DOHH2 (cell line): ENCODE results near the gene POLN.

Source experiments
- H3F3A ChIP-seq: fragments of 200-600 bp; sonication (generic), shearing (Covaris generic); 2 replicates; pipeline ENCODE4 v1.6.0; 2016; ENCODE audit warnings: antibody characterized with exemption, mild to moderate bottlenecking; ENCODE audit not compliant: control insufficient read depth, insufficient read depth
- H3K27ac ChIP-seq: fragments of 200-600 bp; sonication (generic); 2 replicates; pipeline ENCODE4 v1.5.1; 2014; ENCODE audit warnings: low read depth, mild to moderate bottlenecking, low read length, moderate library complexity
- H3K27me3 ChIP-seq: fragments of 200-600 bp; sonication (generic); 2 replicates; pipeline ENCODE4 v1.6.1; 2014; ENCODE audit warnings: mild to moderate bottlenecking, low read length, mixed read lengths; ENCODE audit not compliant: control insufficient read depth
- H3K36me3 ChIP-seq: fragments of 200-600 bp; sonication (generic); 2 replicates; pipeline ENCODE4 v1.6.1; 2014; ENCODE audit warnings: mild to moderate bottlenecking, low read length, moderate library complexity, mixed read lengths; ENCODE audit not compliant: control insufficient read depth
- H3K4me1 ChIP-seq: fragments of 200-600 bp; sonication (generic); 2 replicates; pipeline ENCODE4 v1.6.1; 2014; ENCODE audit warnings: mild to moderate bottlenecking, low read length, mixed read lengths; ENCODE audit not compliant: control insufficient read depth
- H3K4me2 ChIP-seq: fragments of 200-600 bp; sonication (generic); 2 replicates; pipeline ENCODE4 v1.6.0; 2014; ENCODE audit warnings: mild to moderate bottlenecking, low read length, moderate library complexity
- H3K4me3 ChIP-seq: fragments of 200-600 bp; sonication (generic); 2 replicates; pipeline ENCODE4 v1.5.1; 2014; ENCODE audit warnings: mild to moderate bottlenecking, low read length, mixed read lengths
- H3K79me2 ChIP-seq: fragments of 200-600 bp; sonication (generic); 2 replicates; pipeline ENCODE4 v1.6.1; 2014; ENCODE audit warnings: mild to moderate bottlenecking, low read length, mixed read lengths; ENCODE audit not compliant: control insufficient read depth
- H3K9me2 ChIP-seq: fragments of 200-600 bp; sonication (generic); replicated peaks from 2 replicates; pipeline ENCODE4 v1.6.1; 2014; ENCODE audit warnings: mild to moderate bottlenecking, low read length, mixed read lengths; ENCODE audit not compliant: control insufficient read depth
- H3K9me3 ChIP-seq: fragments of 200-600 bp; sonication (generic); 2 replicates; pipeline ENCODE4 v1.6.1; 2014; ENCODE audit warnings: antibody characterized with exemption, low read length, mixed read lengths; ENCODE audit not compliant: control insufficient read depth, insufficient read depth
- H4K20me1 ChIP-seq: fragments of 200-600 bp; sonication (generic); 2 replicates; pipeline ENCODE4 v1.6.0; 2014; ENCODE audit warnings: low read depth, mild to moderate bottlenecking, antibody characterized with exemption, low read length, moderate library complexity; ENCODE audit not compliant: control insufficient read depth, insufficient read depth
- CTCF ChIP-seq: fragments of 200-600 bp; sonication (generic); IDR thresholded peaks from one replicate; pipeline ENCODE4 v1.5.1; 2014; ENCODE audit warnings: antibody characterized with exemption, mild to moderate bottlenecking, low read depth, low read length; ENCODE audit not compliant: poor library complexity, severe bottlenecking
- EZH2phosphoT487 ChIP-seq: fragments of 200-600 bp; sonication (generic); IDR thresholded peaks from 2 replicates; pipeline ENCODE4 v1.6.1; 2017; ENCODE audit warnings: borderline replicate concordance, mild to moderate bottlenecking, antibody characterized with exemption, low read length, moderate library complexity, mixed read lengths

POLN gene

GRCh38 chr4:2256781-2257191 is 14.9 kb upstream of the POLN start:
- TF ChIP-seq EZH2phosphoT487: no peak
- no peak for TF ChIP-seq CTCF
- H3F3A ChIP-seq: no peaks in the 10 kb centered on the region
- no peaks in the 10 kb centered on the region for H3K36me3 ChIP-seq
- H4K20me1 ChIP-seq: no peaks in the 10 kb centered on the region
- no peaks in the 10 kb centered on the region for H3K79me2 ChIP-seq
- H3K4me2 ChIP-seq: no peak overlapping the region
- peaks cover 7% of the 10 kb centered on the region for H3K4me1 ChIP-seq
- no peaks in the 10 kb centered on the region for H3K9me2 ChIP-seq
- H3K27ac ChIP-seq: no peak overlapping the region
- H3K27me3 ChIP-seq: no peaks in the 10 kb centered on the region
- H3K4me3 ChIP-seq: no peak overlapping the region
- H3K9me3 ChIP-seq: no peaks in the 10 kb centered on the region

- H3K9me2 ChIP-seq: no peaks in the 10 kb centered on the region
- H3K9me3 ChIP-seq: no peaks in the 10 kb centered on the region
- H3K27ac ChIP-seq: no peak overlapping the region
- H3K4me1 ChIP-seq: peaks cover 7% of the 10 kb centered on the region
- H3F3A ChIP-seq: no peaks in the 10 kb centered on the region
- TF ChIP-seq EZH2phosphoT487 (no peak), CTCF (no peak)
- H3K27me3 ChIP-seq: no peaks in the 10 kb centered on the region
- no peaks in the 10 kb centered on the region for H3K79me2 ChIP-seq
- H3K36me3 ChIP-seq: no peaks in the 10 kb centered on the region
- H4K20me1 ChIP-seq: no peaks in the 10 kb centered on the region
- H3K4me2 ChIP-seq: no peak overlapping the region
- no peak overlapping the region for H3K4me3 ChIP-seq
Measured at GRCh38 chr4:2256156-2256731, 14.3 kb upstream of the POLN start.

GRCh38 chr4:2255501-2256155 is 13.7 kb upstream of the POLN start:
- Histone ChIP-seq H3F3A (no peaks in the 10 kb centered on the region), H4K20me1 (no peaks in the 10 kb centered on the region), H3K4me1 (peaks cover 2% of the 10 kb centered on the region), H3K36me3 (no peaks in the 10 kb centered on the region), H3K9me2 (no peaks in the 10 kb centered on the region), H3K9me3 (no peaks in the 10 kb centered on the region), H3K27ac (no peak overlapping the region), H3K4me2 (no peak overlapping the region), H3K27me3 (no peaks in the 10 kb centered on the region), H3K4me3 (no peak overlapping the region), H3K79me2 (no peaks in the 10 kb centered on the region)
- no peak for TF ChIP-seq CTCF
